Parathyroid adenoma (tissue), 2 donors: Measurements from ENCODE around the gene QRFPR.
A peak's percentile ranks its signal among the peaks of the same experiment; 100 is the strongest.
"Not testable (repeated sequence)": the region's sequence is repeated elsewhere in the genome, so short reads cannot be mapped to it uniquely, and the experiment has no call there.

ENCODE experiments used
- H2AFZ ChIP-seq: fragments of 300-600 bp; sonication (generic); one replicate; pipeline ENCODE4 v1.7.0; 2017; ENCODE audit warnings: antibody characterized with exemption, mild to moderate bottlenecking
- H3K27ac ChIP-seq: fragments of 300-600 bp; sonication (generic); one replicate; pipeline ENCODE4 v1.7.0; 2017
- H3K27me3 ChIP-seq: fragments of 300-600 bp; sonication (generic); one replicate; pipeline ENCODE4 v1.7.0; 2017; ENCODE audit warnings: low read length; ENCODE audit not compliant: control insufficient read depth, insufficient read depth
- H3K36me3 ChIP-seq: fragments of 300-600 bp; sonication (generic); one replicate; pipeline ENCODE4 v1.7.0; 2017; ENCODE audit warnings: low read length; ENCODE audit not compliant: control insufficient read depth, insufficient read depth
- H3K4me1 ChIP-seq: fragments of 300-600 bp; sonication (generic); one replicate; pipeline ENCODE4 v1.7.0; 2017; ENCODE audit warnings: control low read depth
- H3K4me2 ChIP-seq: fragments of 300-600 bp; sonication (generic); one replicate; pipeline ENCODE4 v1.7.0; 2017; ENCODE audit warnings: low read length
- H3K4me3 ChIP-seq: fragments of 300-600 bp; sonication (generic); one replicate; pipeline ENCODE4 v1.7.0; 2017; ENCODE audit warnings: low read depth, low read length
- H3K79me2 ChIP-seq: fragments of 300-600 bp; sonication (generic); one replicate; pipeline ENCODE4 v1.7.0; 2017; ENCODE audit warnings: control low read depth
- H3K9ac ChIP-seq: fragments of 300-600 bp; sonication (generic); one replicate; pipeline ENCODE4 v1.7.0; 2017; ENCODE audit warnings: mild to moderate bottlenecking
- H3K9me3 ChIP-seq: fragments of 300-600 bp; sonication (generic); one replicate; pipeline ENCODE4 v1.7.0; 2017; ENCODE audit warnings: low read length; ENCODE audit not compliant: control insufficient read depth
- CTCF ChIP-seq: fragments of 300-600 bp; sonication (generic); IDR thresholded peaks from one replicate; pipeline ENCODE4 v1.7.0; 2017; ENCODE audit warnings: antibody characterized with exemption, mild to moderate bottlenecking
- donor health status: primary hyperparathyroidism.

Gene QRFPR

DNA sequence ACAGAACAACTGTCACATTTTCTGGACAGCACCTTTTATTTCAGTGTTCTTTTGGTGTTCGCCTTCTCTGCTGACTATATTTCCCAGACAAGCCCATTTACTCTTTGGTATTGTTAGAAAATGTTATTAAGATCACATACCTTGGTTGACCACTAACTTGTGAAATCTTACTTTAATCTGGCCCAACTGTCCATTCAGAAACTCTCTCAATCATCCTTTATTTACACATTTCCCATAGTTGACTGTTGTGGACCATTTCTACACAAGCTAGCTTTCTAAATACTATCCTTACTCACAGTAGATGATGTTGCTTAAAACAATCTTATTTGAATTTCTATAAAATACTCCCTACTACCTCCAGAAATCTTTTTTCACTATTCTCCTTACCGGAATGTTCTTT is 64.7 kb downstream of the QRFPR start:
- Histone ChIP-seq H3K4me2 (no peak overlapping the region), H3K27ac (no peak overlapping the region), H3K4me3 (no peak overlapping the region), H3K9me3 (no peaks in the 10 kb centered on the region), H3K36me3 (no peaks in the 10 kb centered on the region), H3K4me1 (no peaks in the 10 kb centered on the region), H3K9ac (no peak overlapping the region), H3K27me3 (no peaks in the 10 kb centered on the region), H2AFZ (no peak overlapping the region), H3K79me2 (no peaks in the 10 kb centered on the region)
- no peak for TF ChIP-seq CTCF

DNA sequence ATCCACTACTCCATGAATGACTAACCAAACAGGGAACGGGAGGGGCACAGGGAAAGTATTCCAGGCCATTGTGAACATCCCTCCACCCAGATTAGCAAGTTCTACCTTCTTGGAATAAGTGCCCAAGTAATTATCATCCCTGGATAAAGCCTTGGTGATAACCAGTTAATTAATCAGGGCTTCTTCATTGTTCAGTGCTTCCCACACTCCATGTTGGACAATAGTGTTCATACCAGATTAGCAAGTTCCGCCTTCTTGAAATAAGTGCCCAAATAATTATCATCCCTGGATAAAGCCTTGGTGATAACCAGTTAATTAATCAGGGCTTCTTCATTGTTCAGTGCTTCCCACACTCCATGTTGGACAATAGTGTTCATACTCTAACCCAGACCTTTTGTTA is 67.4 kb downstream of the QRFPR start:
- not testable (repeated sequence) for H3K9ac ChIP-seq, H3K4me1 ChIP-seq, H3K79me2 ChIP-seq, H2AFZ ChIP-seq, H3K27me3 ChIP-seq, H3K36me3 ChIP-seq, H3K9me3 ChIP-seq, H3K4me3 ChIP-seq, H3K27ac ChIP-seq, H3K4me2 ChIP-seq

DNA sequence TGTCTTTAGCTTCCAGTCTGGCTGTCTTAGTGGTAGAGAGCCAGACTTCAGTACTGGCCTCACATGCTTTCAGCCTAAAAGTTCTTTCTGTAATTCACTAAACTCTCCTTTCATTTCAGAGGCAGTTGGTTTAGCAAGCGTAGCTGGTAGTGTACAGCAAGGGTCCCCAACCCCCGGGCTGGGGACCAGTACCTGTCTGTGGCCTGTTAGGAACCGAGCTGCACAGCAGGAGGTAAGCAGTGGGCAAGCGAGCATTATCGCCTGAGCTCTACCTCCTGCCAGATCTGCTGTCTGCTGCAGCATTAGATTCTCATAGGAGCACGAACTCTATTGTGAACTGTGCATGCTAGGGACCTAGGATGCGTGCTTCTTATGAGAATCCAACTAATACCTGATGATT is 72.0 kb downstream of the QRFPR start:
- H3K27ac ChIP-seq: no peak overlapping the region
- no peaks in the 10 kb centered on the region for H3K9me3 ChIP-seq
- H3K9ac ChIP-seq: no peak overlapping the region
- H3K4me1 ChIP-seq: no peaks in the 10 kb centered on the region
- H3K36me3 ChIP-seq: no peaks in the 10 kb centered on the region
- no peak overlapping the region for H3K4me2 ChIP-seq
- no peaks in the 10 kb centered on the region for H3K27me3 ChIP-seq
- no peak for TF ChIP-seq CTCF
- no peak overlapping the region for H2AFZ ChIP-seq
- H3K4me3 ChIP-seq: no peak overlapping the region
- no peaks in the 10 kb centered on the region for H3K79me2 ChIP-seq

DNA sequence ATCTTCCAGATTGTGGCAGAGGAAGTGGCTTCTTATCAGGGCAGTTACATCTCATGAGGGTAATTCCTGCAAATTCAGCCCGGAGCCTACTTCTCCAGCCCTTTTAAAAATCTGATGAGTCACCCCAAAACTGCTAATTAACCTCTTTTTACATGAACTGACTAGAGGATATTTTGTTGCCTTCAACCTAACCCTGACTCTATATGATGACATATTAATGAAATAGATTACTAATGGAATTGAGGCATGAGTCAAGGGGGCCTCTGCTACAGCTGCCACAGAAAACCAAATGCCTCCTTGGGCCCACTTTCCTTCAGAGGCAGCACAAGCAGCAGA is 72.5 kb downstream of the QRFPR start:
- no peak for TF ChIP-seq CTCF
- Histone ChIP-seq H3K4me1 (no peaks in the 10 kb centered on the region), H3K27me3 (no peaks in the 10 kb centered on the region), H3K36me3 (no peaks in the 10 kb centered on the region), H3K4me3 (no peak overlapping the region), H3K9me3 (no peaks in the 10 kb centered on the region), H2AFZ (no peak overlapping the region), H3K27ac (no peak overlapping the region), H3K9ac (no peak overlapping the region), H3K79me2 (no peaks in the 10 kb centered on the region), H3K4me2 (no peak overlapping the region)

- Histone ChIP-seq H3K4me3 (no peak overlapping the region), H3K36me3 (no peaks in the 10 kb centered on the region), H3K27me3 (no peaks in the 10 kb centered on the region), H3K27ac (no peak overlapping the region), H3K79me2 (no peaks in the 10 kb centered on the region), H3K4me2 (no peak overlapping the region), H3K4me1 (no peaks in the 10 kb centered on the region), H2AFZ (peak overlapping the region; percentile 22), H3K9me3 (no peaks in the 10 kb centered on the region), H3K9ac (no peak overlapping the region)
- peak; percentile 49 for TF ChIP-seq CTCF
Observed at GRCh38 chr4:121307445-121308327, 73.1 kb downstream of the QRFPR start.
